T47D (cell line): ENCODE measurements around the gene TMEM254.
"Not testable (repeated sequence)": the region's sequence is repeated elsewhere in the genome, so short reads cannot be mapped to it uniquely, and the experiment has no call there.

Source experiments
- DNase-seq, 2 experiments: peaks; one replicate each; pipeline versions ENCODE4 v3.0.0 to v3.0.0-alpha.2; 2011 to 2012; ENCODE audit warnings: low read depth in 1 of 2, low spot score in 1 of 2
- JUND ChIP-seq: IDR thresholded peaks from 2 replicates; pipeline ENCODE4 v1.6.1; 2012; ENCODE audit warnings: low read depth
- in situ Hi-C: cut with HindIII; loops from 2 replicates; pipeline ENCODE4 v1.10.0; 2016; ENCODE audit warnings: low sequenced_read_pairs, low pct_unique_long_range_greater_than_20kb

TMEM254 gene

GRCh38 chr10:80055760-80056159, 22.7 kb upstream of the TMEM254 start:
- in situ Hi-C loops, result no loop called here
- TF ChIP-seq JUND, result no peak

GRCh38 chr10:80057171-80057570, 21.3 kb upstream of the TMEM254 start:
- no peak for TF ChIP-seq JUND
- in situ Hi-C loops, result no loop called here
- DNase-seq, result no peak

More at GRCh38 chr10:80055760-80056159, 22.7 kb upstream of the TMEM254 start:
- no peak for DNase-seq

GRCh38 chr10:80064120-80064886, 14.2 kb upstream of the TMEM254 start:
- no peak for TF ChIP-seq JUND
- in situ Hi-C loops, result no loop called here
- DNase-seq, result no peak

GRCh38 chr10:80066809-80067208, 11.7 kb upstream of the TMEM254 start:
- DNase-seq, result no peak
- no peak for TF ChIP-seq JUND
- in situ Hi-C loops, result no loop called here

- in situ Hi-C loops, DNase-seq: not testable (repeated sequence)
These were observed 10.6 kb upstream of the TMEM254 start for GRCh38 chr10:80067821-80068220.

GRCh38 chr10:80068270-80068669, 10.2 kb upstream of the TMEM254 start:
- no peak for DNase-seq
- TF ChIP-seq JUND, result no peak
- in situ Hi-C loops, result no loop called here

- no peak for DNase-seq
- in situ Hi-C loops, result no loop called here
- TF ChIP-seq JUND, result no peak
These were observed 8.4 kb upstream of the TMEM254 start for GRCh38 chr10:80070057-80070456.

- no peak for TF ChIP-seq JUND
- in situ Hi-C loops, result no loop called here
- no peak for DNase-seq
These were observed 5.9 kb upstream of the TMEM254 start for GRCh38 chr10:80072584-80072983.

GRCh38 chr10:80075781-80076180, 2.7 kb upstream of the TMEM254 start:
- in situ Hi-C loops, result no loop called here
- no peak for DNase-seq
- no peak for TF ChIP-seq JUND

- no peak for TF ChIP-seq JUND
- in situ Hi-C loops, result no loop called here
- DNase-seq, result no peak
These were observed 507 bp upstream of the TMEM254 start for GRCh38 chr10:80077869-80078447.

- no peak for TF ChIP-seq JUND
- in situ Hi-C loops, result no loop called here
- DNase-seq, result no peak
These were observed 851 bp downstream of the TMEM254 start for GRCh38 chr10:80079312-80079719.

- in situ Hi-C loops, result no loop called here
- TF ChIP-seq JUND, result no peak
- DNase-seq, result no peak
These were observed 2.6 kb downstream of the TMEM254 start for GRCh38 chr10:80081026-80081425.

GRCh38 chr10:80081801-80082750, 3.6 kb downstream of the TMEM254 start:
- DNase-seq, result no peak

More at GRCh38 chr10:80081801-80082750, 3.6 kb downstream of the TMEM254 start:
- in situ Hi-C loops, result no loop called here
- no peak for TF ChIP-seq JUND
